SH-SY5Y (cell line): ENCODE measurements around the gene EMP1.
A peak's percentile ranks its signal among the peaks of the same experiment; 100 is the strongest.

Experiments used
- GATA2 ChIP-seq: IDR thresholded peaks from 2 replicates; pipeline ENCODE4 v1.6.1; 2011; ENCODE audit warnings: mild to moderate bottlenecking, low read depth, low read length
- GATA3 ChIP-seq: IDR thresholded peaks from 2 replicates; pipeline ENCODE4 v1.6.1; 2011; ENCODE audit warnings: low read depth, mild to moderate bottlenecking, low read length, moderate library complexity

Gene EMP1

GRCh38 chr12:13198241-13198640 lies 1.7 kb downstream of the EMP1 start:
- no peak for TF ChIP-seq GATA3
- no peak for TF ChIP-seq GATA2

GRCh38 chr12:13198876-13199275 lies 2.4 kb downstream of the EMP1 start:
- no peak for TF ChIP-seq GATA3
- TF ChIP-seq GATA2, result no peak

GRCh38 chr12:13199592-13199991 lies 3.1 kb downstream of the EMP1 start:
- TF ChIP-seq GATA2, result no peak
- TF ChIP-seq GATA3, result no peak

GRCh38 chr12:13200841-13201240 lies 4.3 kb downstream of the EMP1 start:
- TF ChIP-seq GATA3, result no peak
- TF ChIP-seq GATA2, result no peak

- TF ChIP-seq GATA3, result no peak
- TF ChIP-seq GATA2, result no peak
These were observed 6.8 kb downstream of the EMP1 start for GRCh38 chr12:13203034-13203922.

- TF ChIP-seq GATA3, result no peak
These were observed 7.9 kb downstream of the EMP1 start for GRCh38 chr12:13204428-13204827.

- TF ChIP-seq GATA2, result no peak
- TF ChIP-seq GATA3, result no peak
These were observed 9.5 kb downstream of the EMP1 start for GRCh38 chr12:13205809-13206559.

- TF ChIP-seq GATA2 (no peak), GATA3 (no peak)
These were observed 10.0 kb downstream of the EMP1 start for GRCh38 chr12:13206560-13206897.

- no peak for TF ChIP-seq GATA2
These were observed 12.3 kb downstream of the EMP1 start for GRCh38 chr12:13208533-13209435.

GRCh38 chr12:13209436-13210235 lies 13.1 kb downstream of the EMP1 start:
- TF ChIP-seq GATA2, result peak; percentile 63
- TF ChIP-seq GATA3, result no peak

GRCh38 chr12:13210236-13211190 lies 14.0 kb downstream of the EMP1 start:
- no peak for TF ChIP-seq GATA2
- TF ChIP-seq GATA3, result no peak

- TF ChIP-seq GATA3, result no peak
- TF ChIP-seq GATA2, result no peak
These were observed 14.8 kb downstream of the EMP1 start for GRCh38 chr12:13211191-13211858.
